SK-N-SH treated with all-trans-retinoic acid at 6 μM for 48 hours (cell line): Measurements from ENCODE around the gene CRKL.
"Not testable (repeated sequence)": the region's sequence is repeated elsewhere in the genome, so short reads cannot be mapped to it uniquely, and the experiment has no call there.

Experiments used
- ATAC-seq: fragments of 200-7000 bp; cut with Tn5 transposase; 3 replicates; pipeline ENCODE4 v1.9.1; 2020; ENCODE audit warnings: mild to moderate bottlenecking, moderate library complexity
- ARNTL ChIP-seq: fragments of 450-650 bp; formaldehyde crosslinking; IDR thresholded peaks from 2 replicates; pipeline ENCODE4 v1.5.0; 2020; ENCODE audit warnings: low read depth, mild to moderate bottlenecking, moderate library complexity, borderline replicate concordance
- BACH2 ChIP-seq: fragments of 250-450 bp; sonication (Bioruptor Pico); IDR thresholded peaks from 2 replicates; pipeline ENCODE4 v1.9.0; 2021; ENCODE audit warnings: mild to moderate bottlenecking, borderline replicate concordance
- ESRRG ChIP-seq: fragments of 250-450 bp; sonication (Bioruptor Pico); IDR thresholded peaks from 2 replicates; pipeline ENCODE4 v1.6.1; 2021; ENCODE audit warnings: mild to moderate bottlenecking
- GLIS3 ChIP-seq: fragments of 250-450 bp; sonication (Bioruptor Pico); IDR thresholded peaks from 2 replicates; pipeline ENCODE4 v1.5.0; 2020; ENCODE audit warnings: mild to moderate bottlenecking, moderate library complexity
- ISL1 ChIP-seq: fragments of 250-450 bp; sonication (Bioruptor Pico); IDR thresholded peaks from 2 replicates; pipeline ENCODE4 v2.1.2; 2022; ENCODE audit warnings: mild to moderate bottlenecking, moderate library complexity
- RARB ChIP-seq: fragments of 250-450 bp; sonication (Bioruptor Pico); IDR thresholded peaks from 2 replicates; pipeline ENCODE4 v1.8.0; 2021; ENCODE audit warnings: mild to moderate bottlenecking, moderate library complexity
- TOX ChIP-seq: fragments of 250-450 bp; sonication (Bioruptor Pico); IDR thresholded peaks from 2 replicates; pipeline ENCODE4 v1.8.0; 2021; ENCODE audit warnings: mild to moderate bottlenecking, moderate library complexity, borderline replicate concordance
- ZC3H10 ChIP-seq: fragments of 250-450 bp; sonication (Bioruptor Pico); IDR thresholded peaks from 2 replicates; pipeline ENCODE4 v1.5.1; 2021; ENCODE audit warnings: mild to moderate bottlenecking, moderate library complexity
- ZFP3 ChIP-seq: fragments of 250-450 bp; sonication (Bioruptor Pico); IDR thresholded peaks from 2 replicates; pipeline ENCODE4 v1.5.0; 2020; ENCODE audit warnings: mild to moderate bottlenecking, moderate library complexity
- ZFP30 ChIP-seq: fragments of 450-650 bp; formaldehyde crosslinking; IDR thresholded peaks from 2 replicates; pipeline ENCODE4 v1.5.0; 2022; ENCODE audit warnings: mild to moderate bottlenecking, moderate library complexity
- ZNF565 ChIP-seq: fragments of 450-650 bp; formaldehyde crosslinking; conservative IDR thresholded peaks from 2 replicates; pipeline ENCODE4 v1.5.0; 2020; ENCODE audit warnings: low read depth, mild to moderate bottlenecking, moderate library complexity
- ZNF70 ChIP-seq: fragments of 450-650 bp; formaldehyde crosslinking; IDR thresholded peaks from 2 replicates; pipeline ENCODE4 v1.5.0; 2020; ENCODE audit warnings: mild to moderate bottlenecking, moderate library complexity
- ZNF8 ChIP-seq: fragments of 450-650 bp; formaldehyde crosslinking; IDR thresholded peaks from 2 replicates; pipeline ENCODE4 v1.5.0; 2020; ENCODE audit warnings: mild to moderate bottlenecking, moderate library complexity
- TF ChIP-seq, protein P1 (sequence below): fragments of 250-450 bp; sonication (Bioruptor Pico); IDR thresholded peaks from 2 replicates; pipeline ENCODE4 v1.5.0; 2020; ENCODE audit warnings: mild to moderate bottlenecking, moderate library complexity
- TF ChIP-seq, protein P2 (sequence below): fragments of 250-450 bp; sonication (Bioruptor Pico); IDR thresholded peaks from 2 replicates; pipeline ENCODE4 v1.8.0; 2020; ENCODE audit warnings: mild to moderate bottlenecking, moderate library complexity, borderline replicate concordance
- TF ChIP-seq, protein P3 (sequence below): fragments of 250-450 bp; sonication (Bioruptor Pico); IDR thresholded peaks from 2 replicates; pipeline ENCODE4 v1.5.1; 2021; ENCODE audit warnings: mild to moderate bottlenecking, moderate library complexity

Gene CRKL

DNA sequence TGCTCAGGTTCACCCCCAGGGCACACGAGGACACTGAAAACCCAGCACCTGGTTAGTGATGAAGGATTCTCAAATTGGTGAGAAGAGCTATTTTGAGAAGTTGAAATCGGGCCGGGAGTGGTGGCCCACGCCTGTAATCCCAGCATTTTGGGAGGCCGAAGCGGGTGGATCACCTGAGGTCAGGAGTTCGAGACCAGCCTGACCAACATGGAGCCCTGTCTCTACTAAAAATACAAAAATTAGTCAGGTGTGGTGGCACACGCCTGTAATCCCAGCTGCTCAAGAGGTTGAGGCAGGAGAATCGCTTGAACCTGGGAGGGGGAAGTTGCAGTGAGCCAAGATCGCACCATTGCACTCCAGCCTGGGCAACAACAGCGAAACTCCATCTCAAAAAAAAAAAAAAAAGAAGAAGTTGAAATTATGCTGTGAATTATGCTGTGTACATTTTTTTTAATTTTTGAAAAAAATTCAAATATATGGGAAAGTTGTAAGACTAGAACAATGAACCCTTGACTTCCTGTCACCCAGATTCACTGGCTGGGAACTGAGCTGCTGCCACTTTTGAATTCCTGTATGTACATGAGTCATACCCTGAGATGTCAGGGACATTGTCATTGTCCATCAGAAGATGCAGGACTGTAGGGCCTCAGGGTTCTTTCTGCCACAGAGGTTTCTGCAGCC, 54.9 kb downstream of the CRKL start:
- ATAC-seq = not testable (repeated sequence)

DNA sequence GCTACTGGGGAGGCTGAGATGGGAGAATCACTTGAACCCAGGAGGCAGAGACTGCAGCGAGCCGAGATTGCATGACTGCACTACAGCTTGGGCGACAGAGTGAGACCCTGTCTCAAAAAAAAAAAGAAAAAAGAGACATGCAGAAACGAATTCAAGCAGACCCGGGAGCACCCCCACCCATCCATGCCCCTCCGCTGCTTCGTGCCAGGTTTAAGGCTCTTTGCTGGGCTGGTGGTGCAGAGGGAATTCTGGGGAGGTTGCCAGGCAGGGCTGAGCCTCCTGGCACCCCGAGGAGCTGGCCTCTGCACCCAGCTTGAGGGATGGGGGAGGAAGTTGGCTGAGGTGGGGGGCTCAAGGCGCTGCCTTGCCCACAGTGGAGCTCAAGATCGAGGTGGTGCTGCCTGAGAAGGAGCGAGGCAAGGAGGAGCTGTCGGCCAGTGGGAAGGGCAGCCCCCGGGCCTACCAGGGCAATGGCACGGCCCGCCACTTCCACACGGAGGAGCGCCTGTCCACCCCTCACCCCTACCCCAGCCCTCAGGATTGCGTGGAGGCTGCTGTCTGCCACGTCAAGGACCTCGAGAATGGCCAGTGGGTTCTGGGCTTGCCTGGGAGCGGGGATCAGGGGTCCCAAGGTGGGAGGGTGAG, 55.8 kb downstream of the CRKL start:
- ATAC-seq = no peak
- no peak for TF ChIP-seq ESRRG
- TF ChIP-seq ZNF565 = no peak
- no peak for TF ChIP-seq ARNTL (CRISPR knock-in tag)
- TF ChIP-seq TOX (CRISPR knock-in tag) = no peak
- TF ChIP-seq ZC3H10 = no peak
- TF ChIP-seq, all 23 proteins: peak for 0

DNA sequence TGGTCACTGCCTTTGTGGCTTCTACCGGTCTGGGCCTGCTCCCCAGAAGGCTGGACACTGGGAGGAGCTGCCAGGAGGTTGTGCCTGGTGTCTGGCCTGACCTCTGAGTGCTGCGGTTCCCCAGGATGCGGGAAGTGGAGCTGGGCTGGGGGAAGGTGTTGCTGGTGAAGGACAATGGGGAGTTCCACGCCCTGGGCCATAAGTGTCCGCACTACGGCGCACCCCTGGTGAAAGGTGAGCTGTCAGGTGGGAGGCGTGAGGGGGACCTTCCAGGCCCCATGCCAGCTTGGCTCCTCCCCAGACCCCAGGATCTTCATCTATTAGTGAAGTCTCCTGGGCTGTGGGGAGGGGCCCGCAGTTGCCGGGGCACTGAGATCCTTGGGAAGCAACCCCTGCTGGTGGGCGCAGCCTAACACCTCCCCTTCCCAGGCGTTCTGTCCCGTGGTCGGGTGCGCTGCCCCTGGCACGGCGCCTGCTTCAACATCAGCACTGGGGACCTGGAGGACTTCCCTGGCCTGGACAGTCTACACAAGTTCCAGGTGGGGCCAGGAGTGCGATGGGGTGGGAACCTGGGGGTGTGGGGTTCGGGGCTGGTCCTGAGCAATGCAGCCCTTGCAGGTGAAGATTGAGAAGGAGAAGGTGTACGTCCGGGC, 56.6 kb downstream of the CRKL start:
- TF ChIP-seq, protein P1, sequence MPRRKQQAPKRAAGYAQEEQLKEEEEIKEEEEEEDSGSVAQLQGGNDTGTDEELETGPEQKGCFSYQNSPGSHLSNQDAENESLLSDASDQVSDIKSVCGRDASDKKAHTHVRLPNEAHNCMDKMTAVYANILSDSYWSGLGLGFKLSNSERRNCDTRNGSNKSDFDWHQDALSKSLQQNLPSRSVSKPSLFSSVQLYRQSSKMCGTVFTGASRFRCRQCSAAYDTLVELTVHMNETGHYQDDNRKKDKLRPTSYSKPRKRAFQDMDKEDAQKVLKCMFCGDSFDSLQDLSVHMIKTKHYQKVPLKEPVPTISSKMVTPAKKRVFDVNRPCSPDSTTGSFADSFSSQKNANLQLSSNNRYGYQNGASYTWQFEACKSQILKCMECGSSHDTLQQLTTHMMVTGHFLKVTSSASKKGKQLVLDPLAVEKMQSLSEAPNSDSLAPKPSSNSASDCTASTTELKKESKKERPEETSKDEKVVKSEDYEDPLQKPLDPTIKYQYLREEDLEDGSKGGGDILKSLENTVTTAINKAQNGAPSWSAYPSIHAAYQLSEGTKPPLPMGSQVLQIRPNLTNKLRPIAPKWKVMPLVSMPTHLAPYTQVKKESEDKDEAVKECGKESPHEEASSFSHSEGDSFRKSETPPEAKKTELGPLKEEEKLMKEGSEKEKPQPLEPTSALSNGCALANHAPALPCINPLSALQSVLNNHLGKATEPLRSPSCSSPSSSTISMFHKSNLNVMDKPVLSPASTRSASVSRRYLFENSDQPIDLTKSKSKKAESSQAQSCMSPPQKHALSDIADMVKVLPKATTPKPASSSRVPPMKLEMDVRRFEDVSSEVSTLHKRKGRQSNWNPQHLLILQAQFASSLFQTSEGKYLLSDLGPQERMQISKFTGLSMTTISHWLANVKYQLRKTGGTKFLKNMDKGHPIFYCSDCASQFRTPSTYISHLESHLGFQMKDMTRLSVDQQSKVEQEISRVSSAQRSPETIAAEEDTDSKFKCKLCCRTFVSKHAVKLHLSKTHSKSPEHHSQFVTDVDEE = no peak
- TF ChIP-seq, protein P2, sequence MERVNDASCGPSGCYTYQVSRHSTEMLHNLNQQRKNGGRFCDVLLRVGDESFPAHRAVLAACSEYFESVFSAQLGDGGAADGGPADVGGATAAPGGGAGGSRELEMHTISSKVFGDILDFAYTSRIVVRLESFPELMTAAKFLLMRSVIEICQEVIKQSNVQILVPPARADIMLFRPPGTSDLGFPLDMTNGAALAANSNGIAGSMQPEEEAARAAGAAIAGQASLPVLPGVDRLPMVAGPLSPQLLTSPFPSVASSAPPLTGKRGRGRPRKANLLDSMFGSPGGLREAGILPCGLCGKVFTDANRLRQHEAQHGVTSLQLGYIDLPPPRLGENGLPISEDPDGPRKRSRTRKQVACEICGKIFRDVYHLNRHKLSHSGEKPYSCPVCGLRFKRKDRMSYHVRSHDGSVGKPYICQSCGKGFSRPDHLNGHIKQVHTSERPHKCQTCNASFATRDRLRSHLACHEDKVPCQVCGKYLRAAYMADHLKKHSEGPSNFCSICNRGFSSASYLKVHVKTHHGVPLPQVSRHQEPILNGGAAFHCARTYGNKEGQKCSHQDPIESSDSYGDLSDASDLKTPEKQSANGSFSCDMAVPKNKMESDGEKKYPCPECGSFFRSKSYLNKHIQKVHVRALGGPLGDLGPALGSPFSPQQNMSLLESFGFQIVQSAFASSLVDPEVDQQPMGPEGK (CRISPR knock-in tag) = no peak
- TF ChIP-seq BACH2 (CRISPR knock-in tag) = no peak
- TF ChIP-seq GLIS3 (CRISPR knock-in tag) = no peak
- no peak for TF ChIP-seq ARNTL (CRISPR knock-in tag)
- no peak for TF ChIP-seq RARB (CRISPR knock-in tag)
- TF ChIP-seq, protein P3, sequence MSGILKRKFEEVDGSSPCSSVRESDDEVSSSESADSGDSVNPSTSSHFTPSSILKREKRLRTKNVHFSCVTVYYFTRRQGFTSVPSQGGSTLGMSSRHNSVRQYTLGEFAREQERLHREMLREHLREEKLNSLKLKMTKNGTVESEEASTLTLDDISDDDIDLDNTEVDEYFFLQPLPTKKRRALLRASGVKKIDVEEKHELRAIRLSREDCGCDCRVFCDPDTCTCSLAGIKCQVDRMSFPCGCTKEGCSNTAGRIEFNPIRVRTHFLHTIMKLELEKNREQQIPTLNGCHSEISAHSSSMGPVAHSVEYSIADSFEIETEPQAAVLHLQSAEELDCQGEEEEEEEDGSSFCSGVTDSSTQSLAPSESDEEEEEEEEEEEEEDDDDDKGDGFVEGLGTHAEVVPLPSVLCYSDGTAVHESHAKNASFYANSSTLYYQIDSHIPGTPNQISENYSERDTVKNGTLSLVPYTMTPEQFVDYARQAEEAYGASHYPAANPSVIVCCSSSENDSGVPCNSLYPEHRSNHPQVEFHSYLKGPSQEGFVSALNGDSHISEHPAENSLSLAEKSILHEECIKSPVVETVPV (CRISPR knock-in tag) = no peak
- ATAC-seq = no peak

DNA sequence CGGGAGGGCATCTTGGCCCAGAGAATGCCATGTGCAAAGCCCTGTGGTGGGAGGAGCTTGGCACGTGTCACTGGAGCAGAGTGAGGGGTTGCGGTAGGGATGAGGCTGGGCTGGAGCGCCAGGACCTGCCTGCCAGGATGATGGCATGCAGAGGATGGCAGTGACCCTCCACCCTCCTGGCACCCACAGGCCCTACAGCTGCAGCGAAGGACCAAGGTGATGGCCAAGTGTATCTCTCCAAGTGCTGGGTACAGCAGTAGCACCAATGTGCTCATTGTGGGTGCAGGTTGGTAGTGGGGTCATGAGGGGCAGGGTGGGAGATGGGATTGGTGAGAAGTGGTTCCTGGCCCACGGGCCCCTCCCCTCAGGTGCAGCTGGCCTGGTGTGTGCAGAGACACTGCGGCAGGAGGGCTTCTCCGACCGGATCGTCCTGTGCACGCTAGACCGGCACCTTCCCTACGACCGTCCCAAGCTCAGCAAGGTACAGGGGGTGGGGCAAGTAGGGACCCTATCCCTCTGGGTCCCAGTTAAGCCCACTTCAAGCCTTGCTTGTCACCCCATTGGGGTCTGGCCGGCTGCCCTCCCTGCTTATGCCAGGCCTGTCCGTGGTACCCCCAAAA, 57.2 kb downstream of the CRKL start:
- ATAC-seq = no peak
- no peak for TF ChIP-seq ZNF70 (CRISPR knock-in tag)
- TF ChIP-seq ISL1 (CRISPR knock-in tag) = no peak
- TF ChIP-seq ZC3H10 = no peak
- TF ChIP-seq ARNTL (CRISPR knock-in tag) = no peak
- TF ChIP-seq, all 23 proteins: peak for 0

DNA sequence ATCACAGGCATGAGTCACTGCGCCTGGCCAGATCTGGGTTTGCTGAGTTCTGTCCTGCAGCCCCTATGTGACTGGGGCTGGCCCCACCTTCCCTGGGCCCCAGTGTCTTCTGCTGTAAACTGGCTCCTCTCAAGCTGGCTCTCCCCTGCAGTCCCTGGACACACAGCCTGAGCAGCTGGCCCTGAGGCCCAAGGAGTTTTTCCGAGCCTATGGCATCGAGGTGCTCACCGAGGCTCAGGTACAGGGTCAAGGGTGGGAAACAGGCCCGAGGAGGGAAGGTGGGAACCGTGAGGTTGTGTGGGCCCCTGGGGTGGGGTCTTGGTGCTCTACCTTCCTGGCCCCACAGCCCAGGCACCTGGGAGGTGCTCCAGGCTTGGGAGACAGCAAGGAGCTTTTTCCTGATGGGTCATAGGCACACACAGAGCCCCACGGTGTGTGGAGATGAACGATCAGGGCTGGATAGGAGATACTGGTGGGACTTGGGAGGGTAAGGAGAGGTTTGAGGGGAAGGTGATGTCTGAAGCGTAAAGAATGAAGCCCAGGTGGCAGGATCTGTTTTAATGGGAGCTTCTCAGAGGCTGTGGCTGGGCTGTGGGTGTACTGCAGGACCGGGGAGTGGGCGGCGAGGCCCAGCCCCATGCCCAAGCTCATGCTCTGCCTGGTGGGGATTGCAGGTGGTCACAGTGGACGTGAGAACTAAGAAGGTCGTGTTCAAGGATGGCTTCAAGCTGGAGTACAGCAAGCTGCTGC, 58.5 kb downstream of the CRKL start:
- ATAC-seq = no peak
- no peak for TF ChIP-seq ZFP30
- TF ChIP-seq ZNF8 = no peak
- TF ChIP-seq ZFP3 (CRISPR knock-in tag) = no peak
- no peak for TF ChIP-seq BACH2 (CRISPR knock-in tag)
- TF ChIP-seq, protein P3 (CRISPR knock-in tag) = no peak
- no peak for TF ChIP-seq ESRRG
- TF ChIP-seq, all 23 proteins: peak for 0
